Measurements from ENCODE around the gene LGALS7. TPM values are rescaled to one million over a fixed set of nuclear protein-coding genes. Genes with fewer than 3 reads are reported as not detected.
"Not testable (repeated sequence)": the region's sequence is repeated elsewhere in the genome, so short reads cannot be mapped to it uniquely, and the experiment has no call there.

Gene LGALS7
- total and polyA plus RNA-seq, 2 of the 13 experiments (the other 11 are each of a cell fraction or from before 2014, with no cell fraction given) = 0.73 TPM; not detected in 1

DNA sequence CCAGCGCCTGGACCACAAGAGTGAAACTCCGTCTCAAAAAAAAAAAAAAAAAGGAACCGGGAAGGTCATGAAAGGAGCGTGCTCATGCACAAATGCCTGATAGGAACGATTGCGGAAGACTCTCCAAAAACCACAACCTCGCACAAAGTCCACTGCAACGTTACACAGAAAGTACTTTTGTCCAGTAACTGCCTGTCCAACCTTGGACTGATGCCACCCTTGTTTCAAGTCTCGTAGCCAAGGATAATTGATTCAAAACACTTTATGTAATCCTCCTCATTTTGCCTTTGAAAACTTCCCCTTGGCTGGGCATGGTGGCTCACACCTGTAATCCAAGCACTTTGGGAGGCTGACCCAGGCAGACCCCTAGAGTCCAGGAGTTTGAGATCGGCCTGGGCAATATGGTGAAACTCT, 13.7 kb downstream of the LGALS7 start (continued):
- TF ChIP-seq ZNF740 (CRISPR knock-in tag; IDR thresholded peaks at IDR 0.05) (no peak), CREB1 (IDR thresholded peaks at IDR 0.05) (0 out of 2 replicates have a peak, but pooled peaks have one; percentile 20), CREB1 (CRISPR knock-in tag; IDR thresholded peaks at IDR 0.05) (peak; percentile 72), ZMYM2 (CRISPR knock-in tag; IDR thresholded peaks at IDR 0.05) (peak; percentile 97), KDM3A (CRISPR knock-in tag; IDR thresholded peaks at IDR 0.05; ENCODE audit: low read depth) (no peak; the same call in 1 of the 2 replicates), NFYC (CRISPR knock-in tag; IDR thresholded peaks at IDR 0.05) (no peak), ZSCAN9 (CRISPR knock-in tag; IDR thresholded peaks at IDR 0.05; ENCODE audit: borderline replicate concordance) (peak; percentile 84; the same call in 1 of the 2 replicates), PHF21A (CRISPR knock-in tag; IDR thresholded peaks at IDR 0.05) (peak; percentile 91)
- TF ChIP-seq, protein P1, sequence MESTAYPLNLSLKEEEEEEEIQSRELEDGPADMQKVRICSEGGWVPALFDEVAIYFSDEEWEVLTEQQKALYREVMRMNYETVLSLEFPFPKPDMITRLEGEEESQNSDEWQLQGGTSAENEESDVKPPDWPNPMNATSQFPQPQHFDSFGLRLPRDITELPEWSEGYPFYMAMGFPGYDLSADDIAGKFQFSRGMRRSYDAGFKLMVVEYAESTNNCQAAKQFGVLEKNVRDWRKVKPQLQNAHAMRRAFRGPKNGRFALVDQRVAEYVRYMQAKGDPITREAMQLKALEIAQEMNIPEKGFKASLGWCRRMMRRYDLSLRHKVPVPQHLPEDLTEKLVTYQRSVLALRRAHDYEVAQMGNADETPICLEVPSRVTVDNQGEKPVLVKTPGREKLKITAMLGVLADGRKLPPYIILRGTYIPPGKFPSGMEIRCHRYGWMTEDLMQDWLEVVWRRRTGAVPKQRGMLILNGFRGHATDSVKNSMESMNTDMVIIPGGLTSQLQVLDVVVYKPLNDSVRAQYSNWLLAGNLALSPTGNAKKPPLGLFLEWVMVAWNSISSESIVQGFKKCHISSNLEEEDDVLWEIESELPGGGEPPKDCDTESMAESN (CRISPR knock-in tag; conservative IDR thresholded peaks at IDR 0.05) = peak; percentile 48; the same call in 1 of the 2 replicates

DNA sequence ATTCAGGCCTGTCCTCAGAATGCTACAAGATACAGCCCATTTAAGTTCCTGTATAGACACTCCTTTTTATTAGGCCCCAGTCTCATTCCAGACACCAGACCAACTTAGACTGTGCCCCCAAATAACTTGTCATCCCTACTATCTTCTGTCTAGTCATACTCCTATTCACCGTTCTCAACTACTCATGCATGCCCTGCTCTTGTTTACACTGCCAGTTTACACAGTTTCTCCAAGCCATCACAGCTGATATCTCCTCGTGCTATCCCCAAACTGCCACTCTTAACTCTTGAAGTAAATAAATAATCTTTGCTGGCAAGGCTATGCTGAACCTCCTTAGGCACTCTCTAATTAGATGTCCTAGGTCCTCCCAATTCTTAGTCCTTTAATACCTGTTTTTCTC, 19.1 kb downstream of the LGALS7 start:
- H3K9ac ChIP-seq (ENCODE audit: insufficient read depth, low read depth, low read length); CTCF ChIA-PET (ENCODE audit: low intra/inter-chr PET ratio, low total read pairs); H3K9me3 ChIP-seq (ENCODE audit: low read length); H3K4me3 ChIP-seq (replicated peaks in 1 of 3; ENCODE audit: insufficient read depth in 1 of 3, low read depth in 2 of 3, low read length in 3 of 3); in situ Hi-C loops (cut with HindIII; ENCODE audit: extremely low pct_ligation_motif_present, low pct_unique_long_range_greater_than_20kb); H3K36me3 ChIP-seq (replicated peaks in 1 of 2; ENCODE audit: control insufficient read depth in 1 of 2, insufficient read depth in 2 of 2, low read length in 2 of 2); ATAC-seq; H3K79me2 ChIP-seq (ENCODE audit: insufficient read depth, low read length); H4K20me1 ChIP-seq (ENCODE audit: insufficient read depth, low read length); H3K27ac ChIP-seq (ENCODE audit: extremely low read length, insufficient read depth, low read length); H2AFZ ChIP-seq (ENCODE audit: low read length); H3K4me2 ChIP-seq (ENCODE audit: low read depth, low read length); H3K27me3 ChIP-seq (ENCODE audit: control insufficient read depth in 1 of 2, insufficient read depth in 2 of 2, low read length in 2 of 2); intact Hi-C loops (cut with micrococcal nuclease; ENCODE audit: unreplicated experiment); FAIRE-seq; POLR2A ChIA-PET; DNase-seq (ENCODE audit: low spot score); TF ChIP-seq FOXP1, FOXA1, SOX13 (IDR thresholded peaks at IDR 0.05): not testable (repeated sequence)
- peaks cover 37% of the 10 kb centered on the region for H3K4me1 ChIP-seq (ENCODE audit: insufficient read depth, low read length)
- TF ChIP-seq, protein P2, sequence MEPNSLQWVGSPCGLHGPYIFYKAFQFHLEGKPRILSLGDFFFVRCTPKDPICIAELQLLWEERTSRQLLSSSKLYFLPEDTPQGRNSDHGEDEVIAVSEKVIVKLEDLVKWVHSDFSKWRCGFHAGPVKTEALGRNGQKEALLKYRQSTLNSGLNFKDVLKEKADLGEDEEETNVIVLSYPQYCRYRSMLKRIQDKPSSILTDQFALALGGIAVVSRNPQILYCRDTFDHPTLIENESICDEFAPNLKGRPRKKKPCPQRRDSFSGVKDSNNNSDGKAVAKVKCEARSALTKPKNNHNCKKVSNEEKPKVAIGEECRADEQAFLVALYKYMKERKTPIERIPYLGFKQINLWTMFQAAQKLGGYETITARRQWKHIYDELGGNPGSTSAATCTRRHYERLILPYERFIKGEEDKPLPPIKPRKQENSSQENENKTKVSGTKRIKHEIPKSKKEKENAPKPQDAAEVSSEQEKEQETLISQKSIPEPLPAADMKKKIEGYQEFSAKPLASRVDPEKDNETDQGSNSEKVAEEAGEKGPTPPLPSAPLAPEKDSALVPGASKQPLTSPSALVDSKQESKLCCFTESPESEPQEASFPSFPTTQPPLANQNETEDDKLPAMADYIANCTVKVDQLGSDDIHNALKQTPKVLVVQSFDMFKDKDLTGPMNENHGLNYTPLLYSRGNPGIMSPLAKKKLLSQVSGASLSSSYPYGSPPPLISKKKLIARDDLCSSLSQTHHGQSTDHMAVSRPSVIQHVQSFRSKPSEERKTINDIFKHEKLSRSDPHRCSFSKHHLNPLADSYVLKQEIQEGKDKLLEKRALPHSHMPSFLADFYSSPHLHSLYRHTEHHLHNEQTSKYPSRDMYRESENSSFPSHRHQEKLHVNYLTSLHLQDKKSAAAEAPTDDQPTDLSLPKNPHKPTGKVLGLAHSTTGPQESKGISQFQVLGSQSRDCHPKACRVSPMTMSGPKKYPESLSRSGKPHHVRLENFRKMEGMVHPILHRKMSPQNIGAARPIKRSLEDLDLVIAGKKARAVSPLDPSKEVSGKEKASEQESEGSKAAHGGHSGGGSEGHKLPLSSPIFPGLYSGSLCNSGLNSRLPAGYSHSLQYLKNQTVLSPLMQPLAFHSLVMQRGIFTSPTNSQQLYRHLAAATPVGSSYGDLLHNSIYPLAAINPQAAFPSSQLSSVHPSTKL (CRISPR knock-in tag; IDR thresholded peaks at IDR 0.05) = peak; percentile 28; the same call in 1 of the 2 replicates
- TF ChIP-seq FOXK1 (CRISPR knock-in tag; IDR thresholded peaks at IDR 0.05; ENCODE audit: borderline replicate concordance, low read depth) (peak; percentile 23; the same call in 1 of the 2 replicates), FOXP1 (CRISPR knock-in tag; IDR thresholded peaks at IDR 0.05) (0 out of 2 replicates have a peak, but pooled peaks have one; percentile 28), FOXA3 (CRISPR knock-in tag; IDR thresholded peaks at IDR 0.05) (peak; percentile 85), SAP130 (CRISPR knock-in tag; IDR thresholded peaks at IDR 0.05; ENCODE audit: low read depth) (peak; percentile 41), FOXA1 (CRISPR knock-in tag; IDR thresholded peaks at IDR 0.05) (0 out of 2 replicates have a peak, but pooled peaks have one; percentile 55), SOX13 (CRISPR knock-in tag; conservative IDR thresholded peaks at IDR 0.05 in 1 of 2, IDR thresholded peaks at IDR 0.05 in 1 of 2) (0 out of 4 replicates have a peak, but pooled peaks of 1 of the 2 experiments have one; percentile 8)
- BruUV-seq (replicated peaks) = TSS peak; percentile 45
- WGBS (ENCODE audit: low lambda C conversion rate) = 18% methylated on average over 1 of the region's 2 CpGs

Measured in HepG2 (cell line).